GM18951 (cell line): ENCODE results near the gene SLC1A2.

Experiments
- POLR2A ChIP-seq: IDR thresholded peaks from 4 replicates; pipeline ENCODE4 v1.6.1; 2011; ENCODE audit warnings: mild to moderate bottlenecking; ENCODE audit not compliant: insufficient read length, insufficient read depth; ENCODE audit errors: extremely low read depth
- in situ Hi-C: fragments of 300-500 bp; cut with MboI; formaldehyde crosslinking; loops from one replicate; pipeline ENCODE4 v1.12.0; 2022; ENCODE audit warnings: low sequenced_read_pairs, mixed read lengths, inconsistent platforms; ENCODE audit not compliant: unreplicated experiment

Gene SLC1A2

DNA sequence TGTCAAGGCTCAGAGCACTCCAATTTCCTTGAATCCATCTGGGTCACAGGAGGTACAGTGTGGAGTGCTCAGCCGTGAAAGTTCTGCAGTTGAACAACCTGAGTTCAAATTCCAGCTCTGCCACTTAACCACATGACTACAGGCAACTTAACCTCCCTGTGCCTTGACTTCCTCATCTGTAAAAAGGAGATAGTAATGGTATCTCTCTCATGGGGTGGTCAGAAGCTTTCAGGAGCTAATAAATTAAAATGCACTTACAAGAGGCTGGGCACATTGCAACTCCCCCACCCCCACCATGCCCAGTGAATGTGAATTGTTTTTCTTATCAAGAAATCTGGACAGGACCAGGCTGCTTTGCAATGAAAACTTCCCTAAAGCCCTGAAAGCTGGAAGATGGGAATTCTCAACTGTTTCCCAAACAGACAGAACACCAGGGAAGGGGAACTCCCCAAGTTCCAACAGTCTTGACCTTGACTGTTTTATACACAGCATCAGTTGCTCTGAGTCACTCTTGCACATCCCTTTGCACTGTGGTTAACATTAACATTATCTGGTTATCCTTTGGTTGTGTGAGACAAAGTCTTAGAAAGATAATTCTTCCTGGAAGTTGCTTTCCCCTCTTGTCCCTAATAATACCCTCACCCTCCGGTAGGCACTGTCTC is 137.0 kb downstream of the SLC1A2 start:
- TF ChIP-seq POLR2A: no peak
- in situ Hi-C loops: no loop called here

DNA sequence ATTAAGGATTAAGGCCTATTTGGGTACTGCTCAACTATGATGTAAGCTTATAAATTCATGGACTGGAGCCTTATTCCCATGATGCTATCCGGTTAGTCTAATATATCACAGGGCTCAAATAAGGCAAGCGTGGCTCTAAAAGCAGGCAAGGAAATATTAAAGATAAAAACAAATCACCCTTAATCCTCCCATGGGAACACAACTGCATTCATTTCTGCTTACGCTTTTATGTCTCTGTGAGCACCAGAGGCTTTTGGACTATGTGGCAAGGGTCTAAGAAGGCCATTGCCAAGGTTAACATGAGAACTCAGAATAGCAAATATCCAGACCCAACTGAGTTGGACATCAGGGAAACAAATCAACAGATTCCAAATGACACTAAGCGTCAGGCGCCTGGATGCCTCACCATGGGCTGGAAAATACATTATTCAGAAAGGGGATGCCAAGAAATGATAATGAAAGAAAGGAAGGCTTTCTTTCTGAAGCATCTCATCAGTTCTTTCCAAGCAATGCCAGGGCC is 138.1 kb downstream of the SLC1A2 start:
- in situ Hi-C loops: no loop called here
- no peak for TF ChIP-seq POLR2A

DNA sequence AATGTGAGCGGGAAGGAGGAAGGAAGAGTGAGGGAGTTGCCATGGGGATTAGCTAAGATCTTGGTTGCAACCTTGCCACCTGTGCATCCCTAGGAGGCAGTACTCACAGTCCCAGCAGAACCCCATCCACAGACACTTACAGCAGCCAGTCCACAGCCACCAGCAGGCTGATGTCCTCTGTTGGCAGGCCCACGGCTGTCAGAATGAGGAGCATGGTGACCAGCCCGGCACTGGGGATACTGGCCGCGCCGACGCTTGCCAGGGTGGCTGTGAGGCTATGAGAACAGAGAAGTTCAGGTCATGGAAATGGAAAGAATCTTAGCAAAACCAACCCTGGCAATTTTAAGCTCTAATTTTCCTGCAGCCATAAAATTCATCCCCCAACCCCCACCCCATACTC is 138.6 kb downstream of the SLC1A2 start:
- TF ChIP-seq POLR2A: no peak
- in situ Hi-C loops: no loop called here

DNA sequence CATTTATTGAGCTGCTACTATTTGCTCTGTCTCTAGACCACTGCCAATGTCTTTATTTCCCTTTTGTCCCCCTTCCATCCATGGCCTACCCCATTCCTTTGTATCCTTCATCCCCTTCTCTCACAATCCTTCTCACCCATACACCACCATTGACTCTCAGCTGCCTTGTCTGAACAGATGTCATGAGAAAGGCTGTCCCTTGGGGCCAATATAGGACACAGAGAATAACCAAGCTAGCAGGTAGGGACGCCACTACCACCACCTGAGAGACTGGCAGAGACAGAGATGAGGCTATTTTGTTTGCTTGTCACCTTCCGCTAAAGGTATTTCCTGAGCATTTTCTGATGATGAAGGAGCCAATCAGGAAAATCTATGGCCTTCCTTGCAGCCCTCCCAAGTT is 141.5 kb downstream of the SLC1A2 start:
- in situ Hi-C loops: no loop called here
- TF ChIP-seq POLR2A: no peak

DNA sequence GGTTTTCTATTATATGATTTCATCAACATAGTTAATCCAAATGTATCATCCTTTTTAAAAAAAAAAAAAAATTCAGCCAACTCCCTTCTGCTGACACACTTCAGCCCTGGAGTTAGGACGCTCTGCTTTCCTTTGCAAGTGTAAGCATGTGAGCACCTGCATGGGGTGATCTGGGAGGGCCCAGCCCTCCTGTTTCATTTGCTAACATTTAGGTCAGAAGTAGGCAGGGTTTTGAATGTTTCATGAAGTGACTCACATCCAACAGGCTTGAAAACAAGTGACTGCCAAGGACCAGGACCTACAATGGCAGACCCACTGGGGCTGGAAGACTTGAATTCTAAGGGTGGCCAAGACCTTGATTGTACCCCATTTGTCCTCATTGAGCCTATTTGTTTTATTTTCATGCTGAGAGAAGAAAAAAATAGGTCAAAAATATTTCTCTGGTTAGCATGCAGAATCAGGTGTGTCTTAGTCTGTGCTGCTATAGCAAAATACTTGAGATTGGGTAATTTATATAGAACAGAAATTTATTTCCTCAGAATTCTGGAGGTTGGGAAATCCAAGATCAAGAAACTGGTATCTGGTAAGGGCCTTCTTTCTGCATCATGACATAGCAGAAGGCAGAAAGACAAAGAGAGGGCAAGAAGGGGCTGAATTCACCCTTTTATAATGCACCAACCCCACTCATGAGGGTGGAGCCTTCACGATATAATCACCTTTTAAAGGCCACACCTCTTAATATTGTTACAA is 142.8 kb downstream of the SLC1A2 start:
- in situ Hi-C loops: no loop called here
- no peak for TF ChIP-seq POLR2A

DNA sequence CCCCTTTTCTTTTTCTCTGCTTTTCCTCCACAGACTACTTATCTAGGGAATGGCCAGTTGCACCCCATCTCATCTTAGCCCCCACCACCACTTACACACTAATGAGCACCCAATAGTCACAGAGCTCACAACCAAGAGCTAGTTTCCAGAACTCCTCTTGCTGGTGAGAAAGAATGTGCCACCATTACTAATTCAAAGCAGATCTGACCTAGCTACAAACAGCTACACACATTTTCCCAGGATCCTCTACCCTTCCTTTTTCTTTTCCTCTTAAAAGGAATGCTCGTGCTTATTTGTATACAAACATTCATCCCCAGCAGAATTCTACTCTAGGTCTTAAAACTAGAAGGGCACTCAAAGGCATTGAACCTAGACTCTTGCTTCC is 143.6 kb downstream of the SLC1A2 start:
- no peak for TF ChIP-seq POLR2A
- in situ Hi-C loops: no loop called here

DNA sequence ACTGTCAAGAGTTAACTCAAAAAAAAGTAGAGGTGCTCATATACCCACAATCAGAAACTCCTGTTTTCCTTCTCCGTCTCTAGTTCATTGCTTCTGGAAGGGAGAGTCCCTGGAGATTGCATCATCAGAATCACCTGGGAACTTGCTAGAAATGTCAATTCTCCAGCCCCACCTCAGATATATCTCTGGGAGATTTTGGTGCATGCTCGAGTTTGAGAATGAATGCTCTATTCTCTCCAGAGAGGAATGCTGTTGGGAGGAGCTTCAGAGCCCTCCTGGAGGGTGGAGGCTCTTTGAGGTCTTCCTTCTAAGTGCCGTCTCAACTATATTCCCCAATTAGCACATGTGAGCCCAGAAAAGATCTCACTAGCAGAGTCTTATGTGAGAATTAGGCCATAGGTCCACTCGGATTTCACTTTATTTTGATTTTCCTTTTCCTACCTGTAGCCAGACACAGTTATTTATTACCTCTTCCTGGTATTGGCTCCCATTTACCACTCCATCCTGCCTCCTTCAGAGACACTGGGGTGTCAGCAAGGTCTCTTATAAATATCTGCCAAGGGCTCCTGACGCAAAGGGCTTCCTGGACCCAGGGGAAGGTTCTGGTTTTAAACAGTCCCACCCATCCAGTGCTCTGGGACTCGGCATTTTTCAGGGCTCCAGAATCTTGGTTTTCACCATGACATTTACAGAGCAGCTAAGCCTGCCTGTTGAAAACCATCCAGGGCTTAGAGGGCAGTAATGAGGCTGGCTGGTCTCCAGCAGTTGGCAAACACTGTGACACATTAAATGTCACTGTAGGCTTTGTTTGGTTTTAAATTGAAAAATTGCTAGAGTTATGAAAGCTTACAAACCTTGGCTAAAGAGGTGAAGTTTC is 144.2 kb downstream of the SLC1A2 start:
- TF ChIP-seq POLR2A: no peak
- in situ Hi-C loops: no loop called here

DNA sequence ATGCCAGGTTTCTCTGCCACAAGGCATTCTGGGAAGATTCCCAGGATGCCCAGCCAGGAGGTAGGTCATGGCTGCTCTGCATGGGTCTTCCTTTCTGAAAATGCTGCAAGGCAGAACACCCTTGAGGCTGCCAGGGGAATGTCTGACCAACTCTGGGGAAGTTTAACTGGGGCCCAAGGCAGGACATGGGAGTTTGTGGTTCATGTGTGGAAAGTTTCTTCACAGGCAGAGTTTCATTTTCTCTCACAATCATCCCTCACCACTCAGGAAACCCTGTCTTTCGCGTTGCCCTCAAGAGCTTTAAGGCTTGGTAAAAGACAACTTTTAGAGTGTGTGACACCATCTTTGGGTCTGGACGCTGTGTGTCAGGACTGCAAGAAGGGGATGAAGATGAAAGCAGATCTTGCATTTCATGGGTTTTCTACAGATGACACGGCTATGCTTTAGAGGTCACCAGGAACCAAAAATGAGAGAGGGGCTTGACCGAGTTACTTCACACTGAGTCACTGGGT is 146.9 kb downstream of the SLC1A2 start:
- no peak for TF ChIP-seq POLR2A
- in situ Hi-C loops: no loop called here

DNA sequence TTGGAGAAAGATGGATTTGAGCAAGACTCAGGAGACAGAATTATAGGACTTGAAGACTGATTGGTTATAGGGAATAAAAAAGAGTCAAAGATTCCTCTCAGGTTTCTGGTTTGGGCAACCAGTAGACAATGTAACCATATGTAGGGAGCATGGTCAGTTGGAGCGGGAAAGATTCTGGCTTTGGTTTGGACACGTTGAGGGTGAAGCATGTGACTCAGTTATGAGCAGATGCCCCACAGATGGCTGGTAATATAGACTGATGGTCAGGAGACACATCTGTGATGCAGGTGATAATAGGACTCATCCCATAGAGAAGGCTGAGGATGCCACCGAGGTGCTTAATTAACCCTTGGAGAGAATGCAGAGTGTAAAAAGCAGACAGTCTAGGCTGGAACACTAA is 148.3 kb downstream of the SLC1A2 start:
- in situ Hi-C loops: no loop called here
- TF ChIP-seq POLR2A: no peak

DNA sequence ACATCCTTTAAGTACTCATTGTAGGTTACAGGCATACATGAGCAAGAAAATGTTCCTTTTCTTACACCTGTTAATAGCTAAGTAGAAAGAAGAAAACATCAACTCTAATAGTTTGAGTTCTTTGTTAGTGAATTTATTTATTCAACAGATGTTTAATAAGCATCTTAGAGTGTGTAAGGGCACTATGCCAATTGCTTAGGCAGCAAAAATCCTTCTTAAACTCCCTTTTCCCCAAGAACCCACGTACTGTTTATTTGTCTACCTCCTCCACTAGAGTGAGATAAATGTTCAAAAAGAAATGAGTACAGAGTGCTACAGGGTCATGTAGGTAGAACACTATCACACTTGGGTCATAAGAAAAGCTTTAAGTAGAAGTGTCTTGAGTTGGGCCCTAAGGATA is 149.0 kb downstream of the SLC1A2 start:
- in situ Hi-C loops: no loop called here
- TF ChIP-seq POLR2A: no peak

DNA sequence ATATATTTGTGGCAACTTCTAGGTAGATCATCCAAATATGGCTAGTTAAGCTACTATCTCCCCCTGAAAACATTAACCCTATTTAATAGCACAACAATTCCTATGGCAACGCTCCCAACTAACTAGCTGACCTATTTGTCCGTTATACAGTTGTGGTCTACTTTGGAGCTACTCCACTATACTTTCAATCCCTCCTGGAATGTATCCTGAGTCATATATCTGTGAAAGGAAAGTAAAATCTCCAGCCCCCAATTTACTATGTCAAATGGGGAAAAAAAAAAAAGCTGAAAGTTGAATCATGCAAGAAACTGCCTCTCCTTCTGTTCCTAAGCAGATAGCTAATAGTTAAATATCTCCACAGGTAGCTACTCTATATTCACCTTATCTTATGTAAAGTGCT is 151.9 kb downstream of the SLC1A2 start:
- in situ Hi-C loops: no loop called here
- TF ChIP-seq POLR2A: no peak

DNA sequence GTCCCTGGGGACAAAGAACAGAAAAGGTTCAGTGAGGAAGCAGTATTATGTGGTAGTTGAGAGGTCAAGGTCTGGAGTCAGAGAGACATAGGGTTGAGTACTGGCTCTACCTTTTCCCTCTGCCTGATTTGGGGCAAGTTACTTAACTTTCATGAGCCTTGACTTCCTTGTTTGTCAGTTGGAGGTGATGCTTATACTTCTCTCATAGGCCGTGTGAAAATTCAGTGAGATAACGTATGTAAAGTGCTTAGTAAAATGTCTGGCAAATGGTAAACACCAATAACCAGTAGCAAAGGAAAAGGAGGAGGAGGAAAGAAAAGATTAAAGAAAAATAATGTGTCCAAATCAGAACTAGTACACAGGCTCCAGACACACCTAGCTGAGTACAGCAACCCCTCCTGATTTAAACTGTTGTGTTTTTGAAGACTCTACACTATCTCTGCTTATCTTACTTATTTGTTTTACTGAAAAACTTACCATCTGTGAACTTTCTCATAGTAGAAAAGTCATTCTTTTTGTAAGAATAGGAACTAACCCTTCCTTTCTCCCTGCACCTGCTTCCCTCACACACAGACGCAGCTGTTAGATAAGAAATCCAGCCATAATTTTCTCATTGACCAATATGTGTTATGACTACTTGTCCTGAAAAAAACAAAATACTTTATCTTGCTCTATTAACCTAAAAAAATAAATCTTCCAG is 153.5 kb downstream of the SLC1A2 start:
- in situ Hi-C loops: no loop called here
- no peak for TF ChIP-seq POLR2A

DNA sequence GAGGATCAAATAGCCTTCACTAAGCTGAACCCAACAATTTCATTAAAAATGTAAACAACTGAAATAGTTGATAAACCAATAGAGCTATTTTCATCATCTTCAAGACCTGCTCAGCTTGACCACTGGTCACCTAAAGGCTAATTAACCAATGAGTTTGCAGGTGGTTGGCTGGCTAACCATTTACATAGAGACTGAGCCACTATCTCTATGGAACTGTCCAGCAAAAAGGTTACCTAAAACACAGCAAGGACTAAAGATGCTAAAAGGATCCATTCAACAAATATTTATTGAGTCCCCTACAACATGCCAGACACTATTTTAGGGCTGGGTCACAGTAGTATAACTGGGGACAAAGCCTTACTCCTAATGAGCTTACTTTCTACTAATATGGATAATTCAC is 156.6 kb downstream of the SLC1A2 start:
- no peak for TF ChIP-seq POLR2A
- in situ Hi-C loops: no loop called here

DNA sequence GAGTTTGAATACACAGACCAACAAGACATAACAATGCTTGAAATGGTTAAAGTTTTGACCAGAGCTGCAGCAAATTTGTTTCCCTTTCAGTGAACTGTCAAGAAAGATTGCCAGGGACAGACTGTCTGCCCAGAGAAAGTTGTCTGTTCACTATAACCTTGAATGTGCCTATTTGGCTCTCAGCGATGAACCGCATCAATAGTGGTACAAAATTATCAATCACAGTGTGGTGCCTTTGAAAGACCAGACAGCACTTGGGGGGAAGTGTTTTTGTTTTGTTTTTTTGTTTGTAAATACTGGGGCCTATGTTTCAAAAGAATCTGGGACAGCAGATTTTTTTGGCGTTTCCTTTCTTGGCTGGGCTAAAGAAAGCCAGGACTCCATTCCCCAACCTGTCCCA is 157.3 kb downstream of the SLC1A2 start:
- in situ Hi-C loops: no loop called here

More for the DNA sequence above, 157.3 kb downstream of the SLC1A2 start:
- no peak for TF ChIP-seq POLR2A
